Measurements from ENCODE around the gene INVS.
"Not testable (repeated sequence)": the region's sequence is repeated elsewhere in the genome, so short reads cannot be mapped to it uniquely, and the experiment has no call there.

INVS gene

GRCh38 chr9:100098887-100099721, at the start of gene INVS, which contains the start of gene ERP44:
TSS of gene INVS (plus strand) at chr9:100099243. CDS start at chr9:100104522, 5,279 bp downstream.
TSS of gene ERP44 (minus strand) at chr9:100099000. CDS start at chr9:100098840, 160 bp downstream.
- peak; percentile 100 for DNase-seq

GRCh38 chr9:100049551-100049950, 49.5 kb upstream of the INVS start:
- no peak for DNase-seq

DNA sequence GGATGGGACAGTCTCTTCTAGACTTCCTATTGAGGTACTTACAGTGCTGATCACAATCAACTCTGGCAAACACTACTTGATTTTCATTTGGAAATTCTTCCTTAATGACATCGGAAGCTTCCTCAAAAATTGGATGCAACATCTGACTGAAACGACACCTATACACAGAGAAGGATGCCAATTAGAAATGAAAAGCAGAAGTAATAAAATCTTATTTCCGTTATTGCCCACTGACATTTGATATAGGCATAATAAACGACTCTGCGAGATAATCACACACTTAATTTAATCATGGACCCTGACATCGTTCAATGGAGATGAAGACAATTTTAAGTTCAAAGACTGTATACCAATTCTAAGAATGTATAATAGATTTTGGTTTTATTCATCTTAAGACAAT, 46.7 kb upstream of the INVS start:
- peak; percentile 14 for DNase-seq

- DNase-seq: peak; percentile 68
Observed at GRCh38 chr9:100056561-100056960, 42.5 kb upstream of the INVS start.

DNA sequence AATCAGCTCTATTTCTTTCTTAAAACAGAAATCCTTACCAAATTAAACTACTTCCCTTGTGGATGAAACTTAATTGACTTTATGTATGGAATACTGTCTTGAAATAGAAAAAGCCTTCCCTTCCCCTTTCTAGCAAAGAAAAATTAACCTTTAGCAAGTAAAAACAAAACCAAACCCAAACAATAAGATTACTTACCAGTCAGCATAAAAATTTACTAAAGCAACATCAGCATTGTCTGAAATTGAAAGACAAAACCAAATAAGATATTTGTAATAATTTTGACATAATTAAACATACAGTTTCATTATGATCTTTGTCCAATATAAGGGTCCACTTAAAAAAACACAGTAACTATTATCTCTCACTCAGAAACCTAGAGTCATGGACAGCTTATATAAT, 41.4 kb upstream of the INVS start:
- DNase-seq: peak; percentile 16

- no peak for DNase-seq
Observed at GRCh38 chr9:100058699-100059579, 40.1 kb upstream of the INVS start.

DNA sequence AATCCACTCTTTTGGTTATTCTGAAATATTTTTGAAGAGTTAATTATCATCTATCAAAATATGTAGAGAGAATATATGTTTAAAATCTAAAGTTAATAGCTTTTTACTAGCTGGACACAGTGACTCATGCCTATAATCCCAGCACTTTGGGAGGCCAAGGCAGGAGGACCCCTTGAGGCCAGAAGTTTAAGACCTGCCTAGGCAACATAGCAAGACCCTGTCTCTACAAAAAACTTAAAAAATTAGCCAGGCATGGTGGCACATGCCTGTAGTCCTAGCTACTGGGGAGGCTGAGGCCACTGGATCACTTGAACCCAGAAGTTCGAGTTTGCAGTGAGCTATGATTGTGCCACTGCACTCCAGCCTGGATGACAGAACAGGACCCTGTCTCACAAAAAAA, 36.4 kb upstream of the INVS start:
- DNase-seq: not testable (repeated sequence)

- no peak for DNase-seq
Observed at GRCh38 chr9:100063185-100063584, 35.9 kb upstream of the INVS start.

GRCh38 chr9:100064872-100065581, 34.0 kb upstream of the INVS start:
- peak; percentile 32 for DNase-seq

DNA sequence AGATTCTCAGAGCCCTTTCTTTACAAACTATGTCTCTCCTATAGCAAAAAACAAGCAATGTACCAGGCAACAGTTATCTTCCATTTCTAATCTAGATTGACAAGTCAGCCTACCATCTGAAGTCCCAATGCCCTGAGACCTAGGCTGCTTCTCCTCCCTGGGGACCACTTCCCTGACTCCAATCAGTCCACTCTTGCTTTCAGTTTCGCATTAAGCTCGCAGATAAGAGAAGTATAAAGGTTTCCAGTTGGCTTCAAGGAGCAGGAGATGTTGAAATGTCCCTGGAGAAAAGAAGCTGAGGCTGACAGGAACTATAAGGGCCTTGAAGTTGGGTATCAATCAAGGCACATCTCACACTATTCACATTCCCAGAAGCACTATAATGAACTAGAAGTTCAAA, 32.5 kb upstream of the INVS start:
- DNase-seq: peak; percentile 75

- DNase-seq: not testable (repeated sequence)
Observed at GRCh38 chr9:100067990-100068389, 31.1 kb upstream of the INVS start.

- DNase-seq: not testable (repeated sequence)
Observed at GRCh38 chr9:100069068-100069467, 30.0 kb upstream of the INVS start.

DNA sequence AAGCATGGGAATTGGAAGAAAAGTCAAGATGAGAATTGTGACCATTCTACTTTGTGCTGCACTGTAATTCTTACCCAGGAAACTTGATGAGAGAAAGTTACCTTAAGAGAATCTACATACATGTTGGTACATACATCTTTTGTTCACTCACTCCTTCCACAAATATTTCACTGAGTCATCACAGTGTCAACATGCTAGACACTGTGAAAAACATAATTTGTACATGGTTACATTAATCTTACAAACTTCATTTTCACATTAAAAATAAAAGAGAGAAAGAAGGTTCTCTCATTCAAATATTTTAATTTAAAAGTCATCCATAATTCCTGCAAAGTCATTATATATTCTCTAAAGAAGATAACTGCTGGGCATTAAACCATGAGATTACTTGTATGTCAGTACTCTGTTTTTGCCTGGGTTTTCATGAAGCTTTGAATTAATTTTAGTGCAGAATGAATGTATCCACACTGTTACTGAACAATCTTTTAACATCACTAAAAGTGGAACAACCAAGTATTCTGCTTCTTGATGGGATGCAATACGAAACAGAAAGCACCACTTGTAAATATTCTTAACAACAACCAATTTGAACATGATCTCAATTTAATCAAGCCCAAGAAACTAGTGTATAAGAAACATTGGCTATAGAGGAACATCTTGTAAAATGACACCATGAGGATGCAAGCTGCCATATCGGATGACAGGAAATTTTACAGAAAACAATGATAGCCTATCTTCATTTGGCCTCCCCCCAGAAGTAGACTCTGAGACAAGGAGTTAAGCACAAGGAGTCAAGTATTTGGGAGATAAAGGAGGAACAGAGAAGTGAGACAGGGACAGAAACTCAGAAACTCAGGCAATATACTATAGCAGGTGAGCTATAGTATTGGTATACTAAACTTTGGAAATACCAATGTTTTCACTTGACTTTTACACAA, 28.7 kb upstream of the INVS start:
- no peak for DNase-seq

GRCh38 chr9:100071271-100071670, 27.8 kb upstream of the INVS start:
- DNase-seq: peak; percentile 5

DNA sequence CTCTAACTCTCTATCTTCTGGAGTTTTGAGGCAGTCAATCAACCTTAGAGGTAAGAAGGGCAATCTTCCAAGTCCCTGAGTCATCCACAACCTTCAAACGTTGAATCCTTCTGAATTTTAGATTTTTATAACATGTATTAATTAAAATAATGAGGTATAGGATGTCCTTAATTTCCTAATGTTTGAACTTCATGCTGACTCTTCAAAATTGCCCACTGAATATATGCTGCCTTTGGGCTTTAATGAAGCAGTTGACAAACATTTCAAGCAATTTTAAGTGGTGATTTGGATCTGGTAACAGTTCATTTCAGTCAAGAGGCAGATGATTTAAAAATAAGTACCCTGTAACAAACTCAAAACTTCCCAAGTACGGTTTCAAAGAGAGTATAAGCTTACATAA, 26.2 kb upstream of the INVS start:
- DNase-seq: no peak

- no peak for DNase-seq
Observed at GRCh38 chr9:100074093-100074492, 24.9 kb upstream of the INVS start.

- DNase-seq: no peak
Observed at GRCh38 chr9:100074989-100075388, 24.1 kb upstream of the INVS start.

GRCh38 chr9:100076256-100076655, 22.8 kb upstream of the INVS start:
- DNase-seq: not testable (repeated sequence)

- DNase-seq: no peak
Observed at GRCh38 chr9:100082782-100083181, 16.3 kb upstream of the INVS start.

- DNase-seq: no peak
Observed at GRCh38 chr9:100083448-100084127, 15.5 kb upstream of the INVS start.

DNA sequence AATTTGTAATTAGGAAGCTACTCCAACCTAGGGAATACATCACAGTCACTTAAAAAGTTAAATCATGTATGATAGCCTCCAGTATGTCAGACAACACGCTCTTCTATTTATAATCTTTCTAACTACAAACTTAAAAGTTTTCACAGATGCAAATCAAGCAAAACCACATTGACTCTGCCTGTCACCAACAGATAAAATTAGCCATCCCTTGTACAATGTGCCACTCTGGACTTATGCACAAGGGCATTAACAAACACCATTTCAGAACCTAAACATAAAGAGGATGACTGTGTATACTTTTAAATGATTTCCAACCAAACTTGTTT, 15.0 kb upstream of the INVS start:
- no peak for DNase-seq

Data from inflammatory macrophage treated with lipopolysaccharide for 4 hours (primary cell).